Muscle layer of colon (tissue), 2 donors: ENCODE results near the gene TAB2.

Source experiments
- H3K27ac ChIP-seq: one replicate; pipeline ENCODE4 v1.7.0; 2013; ENCODE audit warnings: low read depth, mild to moderate bottlenecking, low read length, moderate library complexity
- H3K27me3 ChIP-seq, 2 donors: one replicate each; pipeline ENCODE4 v1.7.0; 2013; ENCODE audit warnings: low read length in 2 of 2, mild to moderate bottlenecking in 2 of 2; ENCODE audit not compliant: insufficient read depth in 2 of 2, control insufficient read depth in 1 of 2
- H3K36me3 ChIP-seq: one replicate; pipeline ENCODE4 v1.7.0; 2013; ENCODE audit warnings: mild to moderate bottlenecking, low read length; ENCODE audit not compliant: insufficient read depth
- H3K4me1 ChIP-seq: one replicate; pipeline ENCODE4 v1.7.0; 2013; ENCODE audit warnings: mild to moderate bottlenecking, low read length; ENCODE audit not compliant: insufficient read depth
- H3K4me3 ChIP-seq, 2 donors: one replicate each; pipeline ENCODE4 v1.7.0; 2013; ENCODE audit warnings: low read length in 2 of 2, low read depth in 1 of 2, mild to moderate bottlenecking in 1 of 2, moderate library complexity in 1 of 2
- H3K9ac ChIP-seq: one replicate; pipeline ENCODE4 v1.7.0; 2013; ENCODE audit warnings: low read length
- H3K9me3 ChIP-seq: one replicate; pipeline ENCODE4 v1.7.0; 2013; ENCODE audit warnings: mild to moderate bottlenecking, low read length
- donor health status: abdominal sarcoma.
- donor health status: Adenocarcinoma of cecum.

TAB2 gene

GRCh38 chr6:149285626-149286025 is 31.9 kb upstream of the TAB2 start:
- H3K36me3 ChIP-seq: no peaks in the 10 kb centered on the region
- H3K9ac ChIP-seq: no peak overlapping the region
- H3K27ac ChIP-seq: no peak overlapping the region
- H3K27me3 ChIP-seq: no peaks in the 10 kb centered on the region
- no peaks in the 10 kb centered on the region for H3K4me1 ChIP-seq
- no peaks in the 10 kb centered on the region for H3K9me3 ChIP-seq
- no peak overlapping the region for H3K4me3 ChIP-seq

DNA sequence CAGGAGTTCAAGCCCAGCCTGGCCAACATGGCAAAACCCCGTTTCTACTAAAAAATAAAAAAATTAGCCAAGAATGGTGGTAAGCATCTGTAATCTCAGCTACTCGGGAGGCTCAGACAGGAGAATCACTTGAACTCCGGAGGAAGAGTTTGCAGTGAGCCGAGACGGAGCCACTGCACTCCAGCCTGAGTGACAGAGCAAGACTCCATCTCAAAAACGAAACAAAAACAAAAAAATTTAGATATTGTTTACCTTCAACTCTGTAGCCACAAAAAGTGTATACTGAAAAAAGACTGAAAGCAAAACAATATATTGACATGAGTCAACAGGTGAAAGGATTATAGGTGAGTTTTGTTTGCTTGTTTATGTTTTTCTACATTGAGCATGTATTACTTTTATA is 30.6 kb upstream of the TAB2 start:
- Histone ChIP-seq H3K9ac (no peak overlapping the region), H3K4me1 (no peaks in the 10 kb centered on the region), H3K36me3 (no peaks in the 10 kb centered on the region), H3K4me3 (no peak overlapping the region), H3K27me3 (no peaks in the 10 kb centered on the region), H3K9me3 (no peaks in the 10 kb centered on the region), H3K27ac (no peak overlapping the region)

- Histone ChIP-seq H3K9me3 (no peaks in the 10 kb centered on the region), H3K4me1 (no peaks in the 10 kb centered on the region), H3K4me3 (no peak overlapping the region), H3K27me3 (no peaks in the 10 kb centered on the region), H3K9ac (no peak overlapping the region), H3K36me3 (no peaks in the 10 kb centered on the region), H3K27ac (no peak overlapping the region)
Measured at GRCh38 chr6:149289192-149289781, 28.2 kb upstream of the TAB2 start.

DNA sequence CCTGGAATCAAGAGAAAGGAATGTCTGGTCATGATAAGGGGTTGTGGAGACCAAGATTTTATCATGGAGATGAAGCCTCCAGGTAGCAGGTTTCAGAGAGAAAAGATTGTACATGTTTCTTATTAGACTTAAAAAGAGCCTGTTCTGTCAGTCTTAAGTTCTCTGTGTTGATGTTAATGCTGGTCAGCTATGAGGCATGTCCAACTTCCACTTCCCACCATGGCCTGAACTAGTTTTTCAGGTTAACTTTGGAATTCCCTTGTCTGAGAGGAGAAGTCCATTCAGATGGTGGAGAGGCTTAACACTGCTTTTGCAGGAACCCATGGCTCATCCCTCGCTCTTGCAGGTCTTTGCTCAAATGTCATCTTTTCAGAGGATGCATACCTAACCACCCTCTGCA is 27.5 kb upstream of the TAB2 start:
- Histone ChIP-seq H3K27me3 (no peaks in the 10 kb centered on the region), H3K9ac (no peak overlapping the region), H3K27ac (no peak overlapping the region), H3K9me3 (no peaks in the 10 kb centered on the region), H3K4me1 (no peaks in the 10 kb centered on the region), H3K4me3 (no peak overlapping the region), H3K36me3 (no peaks in the 10 kb centered on the region)

- Histone ChIP-seq H3K27ac (no peak overlapping the region), H3K27me3 (no peaks in the 10 kb centered on the region), H3K9me3 (no peaks in the 10 kb centered on the region), H3K9ac (no peak overlapping the region), H3K4me3 (no peak overlapping the region), H3K4me1 (no peaks in the 10 kb centered on the region), H3K36me3 (no peaks in the 10 kb centered on the region)
Measured at GRCh38 chr6:149293244-149293643, 24.3 kb upstream of the TAB2 start.

DNA sequence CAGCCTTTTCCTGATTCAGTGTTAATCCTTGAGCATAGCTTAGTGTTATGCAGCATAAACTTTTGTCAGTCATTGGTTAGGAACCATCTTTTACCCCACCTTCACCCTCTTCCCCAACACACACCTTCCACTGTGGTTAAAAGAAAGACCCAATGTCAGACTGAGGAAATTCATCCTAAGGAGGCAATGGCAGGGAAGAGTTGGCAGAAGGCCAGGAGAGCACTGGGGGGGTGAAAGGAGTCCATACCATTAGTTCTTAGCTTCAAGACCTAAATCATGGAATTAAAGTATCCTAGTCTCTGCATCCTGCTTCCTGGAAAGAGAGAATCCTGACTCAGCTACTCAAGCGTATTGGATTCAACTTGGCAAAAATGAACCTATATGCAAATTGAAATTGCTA is 16.9 kb upstream of the TAB2 start:
- Histone ChIP-seq H3K4me1 (no peaks in the 10 kb centered on the region), H3K9ac (no peak overlapping the region), H3K27me3 (no peaks in the 10 kb centered on the region), H3K27ac (no peak overlapping the region), H3K36me3 (no peaks in the 10 kb centered on the region), H3K4me3 (no peak overlapping the region), H3K9me3 (no peaks in the 10 kb centered on the region)

DNA sequence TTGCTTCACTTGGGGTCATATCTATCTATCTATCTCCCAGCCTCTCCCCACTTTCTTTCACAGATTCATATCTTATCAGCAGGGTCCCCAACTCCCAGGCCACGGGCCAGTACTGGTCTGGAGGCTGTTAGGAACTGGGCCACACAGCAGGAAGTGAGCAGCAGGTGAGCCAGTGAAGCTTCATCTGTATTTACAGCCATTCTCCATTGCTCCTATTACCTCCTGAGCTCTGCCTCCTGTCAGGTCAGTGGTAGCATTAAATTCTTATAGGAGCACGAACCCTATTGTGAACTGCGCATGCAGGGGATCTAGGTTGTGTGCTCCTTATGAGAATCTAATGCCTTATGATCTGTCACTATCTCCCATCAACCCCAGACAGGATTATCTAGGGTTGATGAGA is 14.8 kb upstream of the TAB2 start:
- H3K4me3 ChIP-seq: no peak overlapping the region
- H3K9ac ChIP-seq: no peak overlapping the region
- no peak overlapping the region for H3K27ac ChIP-seq
- H3K9me3 ChIP-seq: no peaks in the 10 kb centered on the region
- H3K36me3 ChIP-seq: no peaks in the 10 kb centered on the region
- no peaks in the 10 kb centered on the region for H3K4me1 ChIP-seq
- no peaks in the 10 kb centered on the region for H3K27me3 ChIP-seq

DNA sequence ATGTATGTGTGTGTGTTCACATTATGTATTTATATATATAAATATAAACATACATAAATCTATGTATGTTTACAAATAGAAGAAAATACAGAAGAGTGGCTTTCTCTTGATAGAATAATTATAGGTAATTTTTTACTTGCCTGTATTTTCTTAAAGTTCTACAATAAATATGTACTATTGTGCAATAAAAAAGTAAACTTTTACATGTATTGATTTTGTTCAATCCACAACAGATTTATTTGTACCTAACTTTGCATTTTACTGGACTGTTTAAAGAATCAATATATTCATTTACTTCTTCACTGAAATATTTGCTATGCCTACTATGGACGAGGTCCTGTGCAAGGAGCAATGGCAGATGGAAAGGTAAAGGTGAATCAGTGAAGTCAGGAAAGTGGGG is 14.0 kb upstream of the TAB2 start:
- Histone ChIP-seq H3K4me3 (no peak overlapping the region), H3K9me3 (no peaks in the 10 kb centered on the region), H3K4me1 (no peaks in the 10 kb centered on the region), H3K27ac (no peak overlapping the region), H3K27me3 (no peaks in the 10 kb centered on the region), H3K36me3 (no peaks in the 10 kb centered on the region), H3K9ac (no peak overlapping the region)

DNA sequence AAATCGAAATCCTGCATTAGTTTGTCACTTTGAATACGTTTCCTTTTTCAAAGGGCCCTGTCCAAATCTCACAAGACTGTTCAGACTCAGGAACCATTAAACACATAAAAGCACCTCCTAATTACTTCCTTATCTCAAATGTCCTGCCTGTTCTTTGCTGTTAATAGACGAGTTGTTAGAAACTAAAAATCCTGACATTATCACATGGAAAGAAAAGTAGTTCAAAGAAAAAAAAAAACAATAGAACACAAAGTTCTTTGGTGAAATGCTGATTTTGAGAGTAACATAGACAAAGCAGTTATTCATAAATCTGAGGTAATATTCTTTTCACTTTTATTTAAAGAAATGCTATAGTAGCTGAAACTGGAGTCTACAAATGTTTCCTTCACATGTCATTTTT is 12.1 kb upstream of the TAB2 start:
- H3K9ac ChIP-seq: no peak overlapping the region
- no peaks in the 10 kb centered on the region for H3K4me1 ChIP-seq
- H3K36me3 ChIP-seq: no peaks in the 10 kb centered on the region
- no peak overlapping the region for H3K27ac ChIP-seq
- no peaks in the 10 kb centered on the region for H3K27me3 ChIP-seq
- no peaks in the 10 kb centered on the region for H3K9me3 ChIP-seq
- no peak overlapping the region for H3K4me3 ChIP-seq

DNA sequence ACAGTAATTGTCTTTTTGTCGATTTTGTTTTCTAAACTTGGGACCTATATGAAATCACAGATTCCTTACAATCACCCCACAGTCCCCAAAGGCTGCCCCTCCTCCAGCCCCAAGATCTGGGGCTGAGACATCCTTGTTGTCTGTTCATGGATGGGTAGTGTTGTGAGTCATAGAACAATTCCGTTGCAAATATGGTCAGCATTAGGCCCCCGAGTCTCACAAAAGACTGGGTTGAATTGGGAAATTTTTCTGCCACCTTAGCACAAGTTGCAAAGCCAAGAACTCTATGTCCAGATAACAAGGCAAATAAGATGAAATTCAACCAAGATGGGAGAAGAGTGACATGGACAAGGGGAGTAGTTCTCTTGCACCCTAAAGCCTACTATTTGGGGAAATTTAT is 10.5 kb upstream of the TAB2 start:
- no peaks in the 10 kb centered on the region for H3K4me1 ChIP-seq
- no peak overlapping the region for H3K27ac ChIP-seq
- no peak overlapping the region for H3K9ac ChIP-seq
- no peaks in the 10 kb centered on the region for H3K36me3 ChIP-seq
- H3K27me3 ChIP-seq: no peaks in the 10 kb centered on the region
- H3K4me3 ChIP-seq: no peak overlapping the region
- no peaks in the 10 kb centered on the region for H3K9me3 ChIP-seq

DNA sequence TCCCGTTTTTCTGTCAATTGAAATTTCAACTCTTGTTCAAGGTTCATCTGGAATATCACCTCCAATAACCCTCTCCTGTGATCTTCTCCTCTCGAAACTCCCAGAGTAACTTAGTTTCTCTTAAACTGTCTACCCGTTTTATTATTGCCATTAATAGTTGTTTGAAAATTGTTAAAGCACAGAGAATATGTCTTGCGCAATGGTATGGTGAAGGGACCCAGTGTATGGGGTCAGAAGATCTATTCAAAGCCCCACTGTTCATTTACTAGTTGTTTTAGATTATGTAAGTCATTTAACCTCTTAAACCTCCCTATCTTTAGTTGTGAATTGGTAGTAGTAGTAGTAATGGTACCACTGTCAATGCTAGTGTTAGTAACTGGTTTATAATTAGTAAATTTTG is 6.2 kb upstream of the TAB2 start:
- Histone ChIP-seq H3K4me3 (no peak overlapping the region), H3K9ac (no peak overlapping the region), H3K36me3 (no peaks in the 10 kb centered on the region)

GRCh38 chr6:149311766-149312165 is 5.7 kb upstream of the TAB2 start:
- Histone ChIP-seq H3K27me3 (no peaks in the 10 kb centered on the region), H3K4me3 (no peak overlapping the region), H3K4me1 (no peaks in the 10 kb centered on the region), H3K9me3 (no peaks in the 10 kb centered on the region), H3K27ac (no peak overlapping the region), H3K36me3 (no peaks in the 10 kb centered on the region), H3K9ac (no peak overlapping the region)

More for the DNA sequence above, 6.2 kb upstream of the TAB2 start:
- H3K4me1 ChIP-seq: no peaks in the 10 kb centered on the region
- no peak overlapping the region for H3K27ac ChIP-seq
- H3K9me3 ChIP-seq: no peaks in the 10 kb centered on the region
- H3K27me3 ChIP-seq: no peaks in the 10 kb centered on the region
